Smooth muscle cell of the coronary artery (primary cell): ENCODE measurements around the gene OR5AR1. TPM values are rescaled to one million over a fixed set of nuclear protein-coding genes. Genes with fewer than 3 reads are reported as not detected.

ENCODE experiments used
- total RNA-seq: library from RNA; depleted of rRNA; stranded (reverse); fragments of >200 nt; gene quantifications from 2 replicates; pipeline ENCODE4 v1.2.3, GENCODE V29; 2014; ENCODE audit warnings: low replicate concordance

OR5AR1 gene
- total RNA-seq, result not detected in 2 replicates

GRCh38 chr11:56663386-56663785 is at the start of gene OR5AR1:
TSS of gene OR5AR1 (plus strand) at chr11:56663686. CDS start at chr11:56663686, 0 bp downstream.

GRCh38 chr11:56642339-56642738 is 21.1 kb upstream of the OR5AR1 start, which contains the start of gene OR5AP2:
TSS of gene OR5AP2 (minus strand) at chr11:56642439. CDS start at chr11:56642439, 0 bp downstream.

GRCh38 chr11:56698795-56699194 is 35.3 kb downstream of the OR5AR1 start, which contains the start of gene OR9G1:
TSS of gene OR9G1 (plus strand) at chr11:56699095. CDS start at chr11:56700388, 1,293 bp downstream.

Other genes starting within 250 kb of the OR5AR1 start
- gene OR5M3, start 190.3 kb upstream of the OR5AR1 start, total RNA-seq, result not detected in 2 replicates
- gene OR5M8, start 172.3 kb upstream of the OR5AR1 start, total RNA-seq, result not detected in 2 replicates
- not detected in 2 replicates for gene OR5M11, start 120.4 kb upstream of the OR5AR1 start, total RNA-seq
- gene OR5M10, start 86.0 kb upstream of the OR5AR1 start, total RNA-seq, result not detected in 2 replicates
- not detected in 2 replicates for gene OR5M1, start 48.8 kb upstream of the OR5AR1 start, total RNA-seq
- gene OR5AP2, start 21.2 kb upstream of the OR5AR1 start, total RNA-seq, result not detected in 2 replicates
- not detected in 2 replicates for gene OR9G1, start 35.4 kb downstream of the OR5AR1 start, total RNA-seq
- not detected in 2 replicates for gene OR9G4, start 85.0 kb downstream of the OR5AR1 start, total RNA-seq